ENCODE results near the gene ME3.
"Not testable (repeated sequence)": the region's sequence is repeated elsewhere in the genome, so short reads cannot be mapped to it uniquely, and the experiment has no call there.

The ME3 gene

GRCh38 chr11:86547727-86548126 is 124.7 kb downstream of the ME3 start:
- in situ Hi-C loops (cut with MboI; ENCODE audit: low pct_unique_long_range_greater_than_20kb, low sequenced_read_pairs) = no loop called here
- no peak for DNase-seq

GRCh38 chr11:86541299-86541698 is 131.1 kb downstream of the ME3 start:
- DNase-seq; in situ Hi-C loops (cut with MboI; ENCODE audit: low pct_unique_long_range_greater_than_20kb, low sequenced_read_pairs): not testable (repeated sequence)

- in situ Hi-C loops (cut with MboI; ENCODE audit: low pct_unique_long_range_greater_than_20kb, low sequenced_read_pairs) = no loop called here
- no peak for DNase-seq
These were observed 134.2 kb downstream of the ME3 start for GRCh38 chr11:86538223-86538548.

- DNase-seq = no peak
- in situ Hi-C loops (cut with MboI; ENCODE audit: low pct_unique_long_range_greater_than_20kb, low sequenced_read_pairs) = no loop called here
These were observed 134.7 kb downstream of the ME3 start for GRCh38 chr11:86537541-86538222.

- DNase-seq = no peak
- in situ Hi-C loops (cut with MboI; ENCODE audit: low pct_unique_long_range_greater_than_20kb, low sequenced_read_pairs) = no loop called here
These were observed 136.6 kb downstream of the ME3 start for GRCh38 chr11:86535773-86536172.

GRCh38 chr11:86524620-86525352 is 147.6 kb downstream of the ME3 start:
- no peak for DNase-seq
- in situ Hi-C loops (cut with MboI; ENCODE audit: low pct_unique_long_range_greater_than_20kb, low sequenced_read_pairs) = no loop called here

- in situ Hi-C loops (cut with MboI; ENCODE audit: low pct_unique_long_range_greater_than_20kb, low sequenced_read_pairs) = no loop called here
- DNase-seq = no peak
These were observed 148.4 kb downstream of the ME3 start for GRCh38 chr11:86523738-86524619.

- DNase-seq; in situ Hi-C loops (cut with MboI; ENCODE audit: low pct_unique_long_range_greater_than_20kb, low sequenced_read_pairs): not testable (repeated sequence)
These were observed 149.9 kb downstream of the ME3 start for GRCh38 chr11:86522512-86522911.

- no peak for DNase-seq
- in situ Hi-C loops (cut with MboI; ENCODE audit: low pct_unique_long_range_greater_than_20kb, low sequenced_read_pairs) = no loop called here
These were observed 153.1 kb downstream of the ME3 start for GRCh38 chr11:86519064-86519911.

GRCh38 chr11:86518211-86518610 is 154.2 kb downstream of the ME3 start:
- no peak for DNase-seq
- in situ Hi-C loops (cut with MboI; ENCODE audit: low pct_unique_long_range_greater_than_20kb, low sequenced_read_pairs) = no loop called here

- in situ Hi-C loops (cut with MboI; ENCODE audit: low pct_unique_long_range_greater_than_20kb, low sequenced_read_pairs) = no loop called here
- no peak for DNase-seq
These were observed 154.9 kb downstream of the ME3 start for GRCh38 chr11:86517557-86517956.

GRCh38 chr11:86515297-86516094 is 156.9 kb downstream of the ME3 start:
- in situ Hi-C loops (cut with MboI; ENCODE audit: low pct_unique_long_range_greater_than_20kb, low sequenced_read_pairs) = no loop called here
- DNase-seq = no peak

- DNase-seq = no peak
- in situ Hi-C loops (cut with MboI; ENCODE audit: low pct_unique_long_range_greater_than_20kb, low sequenced_read_pairs) = no loop called here
These were observed 158.0 kb downstream of the ME3 start for GRCh38 chr11:86514453-86514852.

- no peak for DNase-seq
- in situ Hi-C loops (cut with MboI; ENCODE audit: low pct_unique_long_range_greater_than_20kb, low sequenced_read_pairs) = no loop called here
These were observed 158.6 kb downstream of the ME3 start for GRCh38 chr11:86513746-86514373.

GRCh38 chr11:86513138-86513537 is 159.3 kb downstream of the ME3 start:
- no peak for DNase-seq
- in situ Hi-C loops (cut with MboI; ENCODE audit: low pct_unique_long_range_greater_than_20kb, low sequenced_read_pairs) = no loop called here

- in situ Hi-C loops (cut with MboI; ENCODE audit: low pct_unique_long_range_greater_than_20kb, low sequenced_read_pairs) = no loop called here
- DNase-seq = no peak
These were observed 161.3 kb downstream of the ME3 start for GRCh38 chr11:86511086-86511551.

GRCh38 chr11:86510674-86511073 is 161.7 kb downstream of the ME3 start:
- in situ Hi-C loops (cut with MboI; ENCODE audit: low pct_unique_long_range_greater_than_20kb, low sequenced_read_pairs) = no loop called here
- DNase-seq = no peak

GRCh38 chr11:86510097-86510496 is 162.3 kb downstream of the ME3 start:
- no peak for DNase-seq
- in situ Hi-C loops (cut with MboI; ENCODE audit: low pct_unique_long_range_greater_than_20kb, low sequenced_read_pairs) = no loop called here

Data from KBM-7 (cell line).